GM19455 (cell line): Measurements from ENCODE around the gene ABL2.
A peak's percentile ranks its signal among the peaks of the same experiment; 100 is the strongest.
"Not testable (repeated sequence)": the region's sequence is repeated elsewhere in the genome, so short reads cannot be mapped to it uniquely, and the experiment has no call there.

Experiments used
- ATAC-seq: cut with Tn5 transposase; IDR thresholded peaks from one replicate; pipeline ENCODE4 v1.9.1; 2021; ENCODE audit not compliant: unreplicated experiment

Gene ABL2

DNA sequence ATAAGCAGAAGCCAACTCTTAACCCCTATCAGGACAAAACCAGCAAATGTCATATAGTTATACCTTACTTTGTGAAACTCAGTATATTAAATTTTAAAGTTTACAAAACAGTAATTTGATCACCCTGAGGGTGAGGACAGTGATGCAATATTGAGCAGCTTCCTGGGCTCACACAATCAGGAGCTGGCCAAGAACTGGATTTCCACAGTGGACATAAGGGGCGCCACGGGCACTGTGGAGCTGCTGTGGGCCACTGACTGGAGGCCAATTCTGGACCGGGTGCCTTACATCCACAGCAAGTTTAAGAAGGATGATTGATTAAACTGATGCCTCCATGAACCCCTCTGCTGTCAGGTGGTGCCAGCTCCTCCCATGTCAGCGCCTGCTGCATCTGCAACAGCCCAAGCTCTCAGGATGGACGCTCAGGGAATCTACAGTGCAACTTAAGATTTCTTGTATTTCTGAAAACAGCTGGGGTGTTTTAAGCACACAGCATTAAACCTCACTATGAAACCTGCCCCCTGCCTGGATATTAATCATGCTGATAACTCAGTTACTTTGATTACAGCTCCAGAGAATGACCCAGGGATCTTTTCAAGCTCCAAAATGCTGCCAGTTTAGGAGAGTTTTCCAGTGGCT lies 91.7 kb downstream of the ABL2 start:
- no peak for ATAC-seq

DNA sequence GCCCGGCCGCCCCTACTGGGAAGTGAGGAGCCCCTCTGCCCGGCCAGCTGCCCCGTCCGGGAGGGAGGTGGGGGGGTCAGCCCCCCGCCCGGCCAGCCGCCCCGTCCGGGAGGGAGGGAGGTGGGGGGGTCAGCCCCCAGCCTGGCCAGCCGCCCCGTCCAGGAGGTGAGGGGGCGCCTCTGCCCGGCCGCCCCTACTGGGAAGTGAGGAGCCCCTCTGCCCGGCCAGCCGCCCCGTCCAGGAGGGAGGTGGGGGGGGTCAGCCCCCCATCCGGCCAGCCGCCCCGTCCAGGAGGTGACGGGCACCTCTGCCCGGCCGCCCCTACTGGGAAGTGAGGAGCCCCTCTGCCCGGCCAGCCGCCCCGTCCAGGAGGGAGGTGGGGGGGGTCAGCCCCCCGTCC lies 93.8 kb downstream of the ABL2 start:
- ATAC-seq: not testable (repeated sequence)

DNA sequence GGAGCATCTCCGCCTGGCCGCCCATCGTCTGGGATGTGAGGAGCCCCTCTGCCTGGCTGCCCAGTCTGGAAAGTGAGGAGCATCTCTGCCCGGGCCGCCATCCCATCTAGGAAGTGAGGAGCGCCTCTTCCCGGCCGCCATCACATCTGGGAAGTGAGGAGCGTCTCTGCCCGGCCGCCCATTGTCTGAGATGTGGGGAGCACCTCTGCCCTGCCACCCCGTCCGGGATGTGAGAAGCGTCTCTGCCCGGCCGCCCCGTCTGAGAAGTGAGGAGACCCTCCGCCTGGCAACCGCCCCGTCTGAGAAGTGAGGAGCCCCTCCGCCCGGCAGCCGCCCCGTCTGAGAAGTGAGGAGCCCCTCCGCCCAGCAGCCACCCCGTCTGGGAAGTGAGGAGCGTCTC lies 94.3 kb downstream of the ABL2 start:
- ATAC-seq: not testable (repeated sequence)

DNA sequence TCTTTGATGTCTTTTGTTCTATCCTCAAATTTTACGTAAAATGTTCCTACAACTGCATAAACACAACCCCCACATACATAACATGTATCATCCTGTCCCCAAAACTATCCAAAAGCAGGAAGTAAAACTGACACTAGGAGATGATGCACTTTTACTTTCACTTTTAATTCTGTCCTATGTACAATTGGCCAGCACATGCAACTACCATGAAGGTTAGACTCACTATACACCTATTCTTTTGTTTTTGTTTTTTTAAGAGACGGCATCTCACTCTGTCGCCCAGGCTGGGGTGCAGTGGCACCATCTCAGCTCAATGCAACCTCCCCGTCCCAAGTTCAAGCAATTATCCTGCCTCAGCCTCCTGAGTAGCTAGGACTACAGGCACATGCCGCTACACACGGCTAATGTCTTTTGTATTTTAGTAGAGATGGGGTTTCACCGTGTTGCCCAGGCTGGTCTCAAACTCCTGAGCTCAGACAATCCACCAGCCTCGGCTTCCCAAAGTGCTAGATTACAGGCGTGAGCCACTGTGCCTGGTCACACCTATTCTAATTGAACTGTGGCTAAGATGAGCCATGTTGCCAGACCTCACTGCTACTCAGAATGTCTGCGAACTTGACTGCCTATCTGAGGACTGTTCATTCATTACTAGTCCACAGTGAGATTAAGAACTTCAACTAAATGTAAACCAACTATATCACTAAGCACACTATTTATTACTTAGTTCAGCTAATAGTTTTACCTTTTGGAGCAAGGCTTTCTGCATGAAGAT lies 99.6 kb downstream of the ABL2 start:
- peak; percentile 97 for ATAC-seq

DNA sequence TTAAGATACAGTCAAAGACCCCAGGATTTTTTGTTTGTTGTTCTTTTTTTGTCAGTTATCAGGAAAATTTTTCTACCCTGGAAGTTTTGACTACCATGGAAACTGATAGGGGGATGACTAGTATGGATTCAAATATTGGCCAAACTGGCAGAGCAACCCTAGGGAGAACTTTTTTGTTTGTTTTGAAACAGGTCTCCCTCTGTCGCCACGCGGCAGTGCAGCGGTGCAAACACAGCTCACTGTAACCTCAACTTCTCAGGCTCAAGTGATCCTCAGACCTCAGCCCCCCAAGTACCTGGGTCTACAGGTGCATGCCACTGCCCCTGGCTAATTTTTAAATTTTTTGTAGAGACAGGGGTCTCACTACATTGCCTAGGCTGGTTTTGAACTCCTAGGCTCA lies 101.0 kb downstream of the ABL2 start:
- ATAC-seq: no peak

DNA sequence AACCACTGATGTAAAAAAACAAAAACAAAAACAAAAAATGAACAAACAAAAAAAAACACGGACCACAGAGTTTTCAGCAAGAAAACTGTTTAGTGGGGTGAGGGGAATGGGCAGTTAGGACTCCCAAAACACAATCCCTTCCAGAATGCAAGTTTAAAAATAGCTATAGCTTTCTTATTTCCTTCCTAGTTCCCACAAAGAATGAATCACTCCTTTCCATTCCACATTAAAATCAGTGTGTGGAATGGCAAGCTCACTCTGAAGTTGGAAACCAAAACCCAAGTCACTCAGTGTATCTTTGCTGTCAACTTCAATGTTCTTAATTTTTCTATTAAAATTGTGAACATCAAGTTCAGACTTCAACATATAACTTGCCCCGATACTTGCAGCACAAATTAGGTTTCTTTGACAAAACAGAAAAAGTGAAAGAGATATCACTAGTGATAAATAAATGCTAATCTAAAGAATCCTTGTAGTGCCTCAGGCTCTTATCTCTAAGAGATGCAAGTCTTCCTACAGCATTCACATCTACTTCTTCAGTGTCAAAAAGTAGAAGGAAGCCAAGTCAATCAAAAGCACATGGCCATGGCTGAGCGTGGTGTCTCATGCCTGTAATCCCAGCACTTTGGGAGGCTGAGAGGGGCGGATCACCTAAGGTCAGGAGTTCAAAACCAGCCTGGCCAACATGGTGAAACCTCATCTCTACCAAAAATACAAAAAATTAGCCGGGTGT lies 102.1 kb downstream of the ABL2 start:
- no peak for ATAC-seq

DNA sequence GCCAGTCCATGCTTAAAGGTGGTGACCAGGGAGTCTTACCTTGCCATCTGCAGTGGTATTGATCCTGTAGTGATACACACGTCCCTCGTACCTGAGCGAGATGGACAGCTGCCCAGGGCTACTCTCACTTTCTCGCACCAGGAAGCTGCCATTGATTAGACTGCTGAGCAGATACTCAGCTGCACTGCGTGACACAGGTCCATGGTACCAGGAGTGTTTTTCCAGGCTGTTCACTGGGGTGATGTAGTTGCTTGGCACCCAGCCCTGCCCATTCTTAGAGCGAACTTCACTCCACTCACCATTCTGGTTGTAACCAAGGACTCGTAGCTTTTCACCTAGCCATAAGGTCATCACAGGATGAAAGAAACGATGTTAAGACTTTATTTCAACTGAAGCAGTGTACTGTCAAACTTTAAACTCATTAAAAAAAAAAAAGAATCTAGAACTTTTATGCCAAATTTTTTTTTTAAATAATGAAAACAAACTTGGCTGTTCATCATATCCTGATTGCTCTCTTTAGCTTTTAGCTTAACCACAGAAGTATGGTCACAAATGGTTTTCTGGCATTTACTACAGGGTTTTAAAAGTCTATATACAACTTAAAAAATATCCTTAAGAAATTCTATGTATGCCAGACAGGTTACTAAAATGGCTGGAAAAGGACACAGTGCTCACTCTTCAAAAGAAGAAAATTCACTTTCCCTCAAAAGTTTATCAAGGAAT lies 103.0 kb downstream of the ABL2 start:
- no peak for ATAC-seq

DNA sequence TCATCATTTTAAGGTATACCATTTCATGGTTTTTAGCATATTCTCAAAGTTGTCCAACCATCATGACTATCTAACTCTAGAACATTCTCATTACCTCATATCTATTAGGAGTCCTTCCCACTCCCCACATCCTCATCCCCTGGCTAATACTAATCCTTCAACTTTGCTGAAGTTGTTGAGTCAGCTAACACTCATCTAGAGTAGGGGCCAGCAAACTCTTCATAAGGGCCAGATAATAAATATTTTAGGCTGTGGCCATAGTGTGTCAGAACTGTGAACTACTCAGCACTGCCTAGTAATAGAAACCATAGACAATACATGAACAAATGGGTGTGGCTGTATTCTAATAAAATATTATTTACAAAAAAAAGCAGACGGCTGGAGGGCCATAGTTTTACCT lies 104.6 kb downstream of the ABL2 start:
- no peak for ATAC-seq

DNA sequence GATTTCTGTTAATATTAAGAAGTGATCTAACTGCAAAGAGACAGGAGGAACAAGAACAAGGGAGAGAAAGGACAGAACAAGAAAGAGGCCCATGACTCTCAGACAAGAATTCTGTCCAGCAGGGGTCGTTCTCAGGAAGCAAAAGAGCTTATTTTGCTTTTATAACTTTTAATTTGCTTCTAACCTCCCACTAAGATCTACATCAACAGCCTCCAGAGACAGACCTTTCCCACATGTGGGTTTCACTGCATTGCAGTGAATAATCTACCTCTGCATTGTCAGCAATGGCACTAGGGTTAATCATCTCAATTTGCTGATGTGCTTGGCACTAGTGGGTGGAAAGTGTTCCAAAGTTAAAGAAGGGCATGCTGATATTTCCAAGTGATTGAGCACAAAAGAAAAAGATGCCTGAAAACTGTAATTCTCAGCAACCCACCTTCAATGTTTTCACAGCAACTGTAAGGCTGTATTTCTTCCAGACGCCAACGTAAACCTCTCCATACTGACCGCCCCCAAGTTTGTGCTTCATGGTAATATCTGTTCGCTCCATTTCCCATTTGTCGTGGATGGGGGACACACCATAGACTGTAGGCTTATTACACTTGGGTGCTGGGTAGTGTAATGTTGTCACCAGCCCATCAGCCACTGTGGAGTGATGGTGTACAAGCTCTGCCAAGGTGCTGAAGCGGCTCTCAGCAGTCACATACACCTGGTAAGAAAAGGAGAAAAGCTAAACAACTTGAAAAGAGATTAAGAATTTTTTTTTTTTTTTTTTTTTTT lies 108.1 kb downstream of the ABL2 start:
- no peak for ATAC-seq

DNA sequence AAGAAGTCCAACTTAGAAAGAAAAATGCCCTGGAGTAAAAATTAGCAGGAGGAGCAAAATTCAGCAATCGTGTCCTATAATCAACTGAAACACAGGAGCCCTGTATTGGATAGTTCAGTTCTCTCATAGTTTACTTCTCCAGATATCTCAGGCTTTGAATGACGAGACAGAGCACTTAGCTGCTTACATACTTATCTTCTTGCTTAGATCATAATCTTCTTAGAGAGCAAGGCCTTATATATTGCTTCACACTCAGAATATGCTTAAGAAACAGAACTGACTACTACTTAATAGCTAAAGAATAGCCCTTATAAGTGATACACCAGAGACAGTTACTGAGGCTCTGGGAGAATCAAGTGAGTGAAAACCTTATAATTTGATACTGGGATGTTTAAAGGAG lies 108.7 kb downstream of the ABL2 start:
- ATAC-seq: no peak

DNA sequence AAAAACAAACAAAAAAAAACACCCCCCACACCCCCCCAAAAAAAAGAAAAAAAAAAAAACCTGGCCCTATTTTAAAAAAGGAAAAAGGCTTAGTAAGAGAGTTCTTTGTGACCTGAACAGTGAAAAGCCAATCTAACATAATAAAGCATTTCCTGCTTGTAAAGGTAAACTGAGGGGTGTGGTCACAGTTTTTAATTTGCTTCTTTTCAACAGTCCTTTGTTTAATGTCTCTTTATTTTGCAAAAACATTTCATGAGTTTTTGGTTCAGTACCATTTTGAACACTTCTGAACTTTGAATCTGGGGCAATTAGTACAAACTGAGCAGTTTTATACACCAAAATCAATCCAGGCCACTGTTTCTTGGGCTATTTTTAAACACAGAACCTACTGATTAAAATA lies 110.0 kb downstream of the ABL2 start:
- no peak for ATAC-seq

DNA sequence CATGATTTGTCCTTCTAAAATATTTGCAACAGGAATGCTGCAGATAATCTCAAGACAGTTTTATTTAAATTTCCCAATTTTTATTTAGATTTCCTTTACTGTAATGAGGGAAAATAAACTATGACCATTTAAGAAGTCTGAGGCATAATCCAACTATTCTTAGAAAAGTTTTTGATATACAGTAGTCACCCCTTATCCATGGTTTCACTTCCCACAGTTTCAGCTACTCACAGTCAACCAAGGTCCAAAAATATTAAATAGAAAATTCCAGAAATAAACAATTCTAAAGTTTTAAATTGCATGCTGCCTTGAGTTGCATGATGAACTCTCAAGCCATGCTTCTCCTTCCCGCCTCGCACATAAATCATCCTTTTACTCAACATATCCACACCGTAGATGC lies 114.3 kb downstream of the ABL2 start:
- no peak for ATAC-seq

DNA sequence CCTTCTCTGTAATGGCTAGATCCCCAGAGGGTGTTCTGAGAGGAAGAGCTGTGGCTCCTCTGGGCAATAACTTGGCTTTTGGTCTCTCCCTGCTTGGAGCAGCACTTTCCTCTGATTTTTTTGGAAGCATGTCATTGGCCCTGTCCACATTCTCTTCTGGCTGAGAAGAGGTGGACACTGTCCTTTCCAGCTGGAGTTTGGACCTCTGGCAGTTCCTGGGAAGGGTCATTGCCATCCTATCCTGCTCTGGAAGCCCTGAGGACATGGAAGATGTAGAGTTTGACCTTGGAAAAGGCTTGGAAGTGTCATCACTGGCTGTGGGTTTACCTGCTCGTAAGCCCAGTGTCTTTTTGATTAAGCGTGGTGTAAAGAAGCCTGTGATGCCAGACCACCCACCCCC lies 120.8 kb downstream of the ABL2 start:
- ATAC-seq: no peak

DNA sequence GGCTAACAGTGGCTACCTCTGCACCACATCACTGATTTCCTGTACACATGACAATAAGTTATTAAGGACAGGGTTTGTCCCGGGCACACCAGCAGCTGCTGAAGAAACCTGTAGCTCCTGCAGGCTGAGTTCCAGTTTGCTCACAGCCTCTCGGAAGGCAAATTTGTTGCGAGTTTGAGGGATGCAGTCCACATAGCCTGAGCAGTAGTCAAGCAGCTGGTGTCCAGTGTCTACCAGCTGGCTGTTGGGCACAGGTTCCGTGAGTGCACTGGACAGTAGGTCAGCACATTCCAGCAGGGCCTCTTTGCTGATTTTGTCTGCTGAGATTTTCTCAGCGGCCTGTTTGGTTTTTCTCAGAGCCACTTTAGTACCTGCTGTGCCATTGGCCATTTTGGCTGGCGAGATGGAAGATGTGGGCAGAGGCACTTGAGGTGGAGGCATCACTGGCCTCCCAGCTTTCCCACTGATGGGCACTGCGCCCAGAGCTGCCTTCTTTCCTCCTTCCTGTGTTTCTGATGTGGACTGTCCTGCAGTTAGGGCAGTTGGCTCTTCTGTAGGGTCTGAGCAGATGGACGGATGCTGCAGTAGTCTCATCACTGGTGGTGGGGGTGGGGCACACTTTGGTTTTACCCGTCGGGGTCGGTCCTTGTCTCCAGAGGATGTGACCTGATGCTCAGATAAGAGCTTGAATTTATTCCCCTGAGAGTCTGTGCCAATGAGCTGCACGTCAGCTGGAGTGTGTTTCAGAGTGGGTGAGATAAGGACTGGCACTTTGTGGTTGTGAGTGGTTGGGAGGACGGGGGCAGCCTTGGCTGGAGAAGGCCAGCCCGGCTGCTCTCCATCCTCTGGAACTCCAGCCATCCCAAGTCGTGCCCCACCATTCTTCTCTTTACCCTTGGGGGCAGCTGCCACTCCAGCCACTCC lies 121.5 kb downstream of the ABL2 start:
- no peak for ATAC-seq

DNA sequence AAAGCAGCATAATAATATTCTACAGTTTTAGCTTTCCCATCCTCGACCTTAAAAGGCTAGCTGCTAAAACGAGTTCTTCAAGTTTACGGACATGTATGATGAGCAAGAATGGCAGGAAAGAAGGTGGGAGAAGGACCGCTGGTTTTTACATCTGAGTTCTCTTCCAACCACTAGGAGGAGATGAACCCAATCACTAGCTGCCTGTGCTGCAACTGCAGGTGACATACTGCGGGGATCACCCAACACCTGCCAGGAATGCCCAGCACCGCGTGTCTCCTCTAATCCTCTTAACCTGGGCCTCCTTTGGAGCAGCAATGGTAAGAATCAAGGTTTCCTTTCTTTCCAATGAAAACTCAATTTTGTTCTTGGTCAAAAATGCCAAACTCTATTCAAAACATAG lies 124.1 kb downstream of the ABL2 start:
- ATAC-seq: no peak

DNA sequence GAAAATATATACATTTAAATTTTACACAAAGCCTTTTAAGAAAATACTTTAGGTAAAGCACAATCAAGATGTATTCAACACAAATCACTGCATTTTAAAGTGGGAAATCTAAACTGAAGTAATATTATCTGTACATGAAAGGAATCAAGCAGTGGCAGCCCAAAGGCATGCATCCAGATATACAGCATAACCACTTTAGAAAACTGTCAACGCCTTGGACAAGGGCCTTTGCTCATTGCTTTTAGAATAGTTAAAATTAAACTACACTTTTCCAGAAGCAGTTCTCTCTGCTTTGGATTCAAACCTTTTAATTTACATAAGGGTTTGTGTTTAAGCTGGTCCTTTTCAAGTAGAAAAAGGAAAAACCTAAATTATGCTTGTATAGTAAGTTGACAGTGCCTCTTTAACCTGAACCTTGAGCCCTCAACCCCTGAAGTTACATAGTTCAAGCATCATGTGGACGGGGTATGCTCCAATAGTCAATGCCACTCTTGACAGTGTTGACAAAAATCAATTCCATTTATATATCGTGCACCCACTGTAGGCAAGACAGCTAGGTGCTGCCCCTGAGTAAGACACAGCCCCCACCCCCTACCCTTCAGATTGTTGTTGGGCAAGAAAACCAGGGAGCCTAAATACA lies 124.7 kb downstream of the ABL2 start:
- ATAC-seq: no peak

DNA sequence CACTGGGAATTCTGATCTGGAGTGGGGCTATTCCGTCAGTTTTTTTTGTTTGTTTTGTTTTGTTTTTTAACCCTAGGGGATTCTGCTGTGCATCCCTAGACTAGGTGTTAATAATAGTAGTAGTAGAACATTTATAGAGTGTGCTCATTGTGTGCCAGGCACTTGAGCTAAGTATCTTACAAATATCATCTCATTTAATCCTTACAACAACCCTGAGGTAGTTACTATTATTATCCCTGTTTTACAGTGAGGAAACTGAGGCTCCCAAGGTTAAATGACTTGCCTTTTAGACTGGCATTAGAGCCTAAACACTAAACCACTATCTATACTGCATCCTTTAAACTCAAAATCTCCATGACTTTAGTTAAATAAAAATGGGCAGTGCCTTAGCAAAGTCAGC lies 125.5 kb downstream of the ABL2 start:
- ATAC-seq: no peak

DNA sequence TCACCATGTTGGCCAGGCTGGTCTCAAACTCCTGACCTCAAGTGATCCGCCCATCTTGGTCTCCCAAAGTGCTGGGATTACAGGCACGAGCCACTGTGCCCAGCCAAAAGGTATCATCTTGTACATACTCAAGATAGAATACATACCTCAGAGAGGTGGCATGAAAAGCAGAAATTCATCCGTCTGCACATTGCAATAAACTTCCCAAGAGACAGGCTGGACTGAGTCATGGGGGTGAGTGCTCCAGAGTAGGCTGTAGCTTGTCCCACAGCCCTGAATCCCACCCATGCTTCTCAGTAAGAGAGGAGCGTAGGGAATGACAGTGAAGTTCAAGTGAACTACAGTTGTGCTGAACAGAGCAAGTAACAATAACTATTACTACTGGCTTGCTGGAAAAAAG lies 127.9 kb downstream of the ABL2 start:
- ATAC-seq: no peak

DNA sequence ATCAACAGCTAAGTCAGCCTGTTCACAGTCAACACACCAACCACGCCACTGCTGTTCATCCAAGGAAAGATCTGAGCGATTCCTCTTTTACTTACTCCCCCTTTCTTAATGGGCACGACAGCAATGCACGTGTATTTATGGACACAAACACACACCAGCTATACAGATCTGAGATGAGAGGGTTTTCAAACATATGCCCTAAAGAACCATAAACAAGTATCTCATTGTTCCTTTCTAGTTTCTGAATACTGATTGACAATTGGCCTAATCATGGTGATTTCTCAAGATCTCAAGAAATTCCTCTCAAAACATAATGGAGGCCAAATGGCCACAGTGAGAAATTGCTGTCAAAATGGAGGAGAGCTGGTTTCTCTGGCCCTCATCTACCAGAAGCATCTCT lies 129.6 kb downstream of the ABL2 start:
- ATAC-seq: no peak
